HK-2 (cell line): ENCODE data around the gene SLC35D2.

Experiments
- DNase-seq: peaks from one replicate; pipeline ENCODE4 v3.0.0-alpha.2; 2018; ENCODE audit not compliant: unreplicated experiment

Gene SLC35D2

DNA sequence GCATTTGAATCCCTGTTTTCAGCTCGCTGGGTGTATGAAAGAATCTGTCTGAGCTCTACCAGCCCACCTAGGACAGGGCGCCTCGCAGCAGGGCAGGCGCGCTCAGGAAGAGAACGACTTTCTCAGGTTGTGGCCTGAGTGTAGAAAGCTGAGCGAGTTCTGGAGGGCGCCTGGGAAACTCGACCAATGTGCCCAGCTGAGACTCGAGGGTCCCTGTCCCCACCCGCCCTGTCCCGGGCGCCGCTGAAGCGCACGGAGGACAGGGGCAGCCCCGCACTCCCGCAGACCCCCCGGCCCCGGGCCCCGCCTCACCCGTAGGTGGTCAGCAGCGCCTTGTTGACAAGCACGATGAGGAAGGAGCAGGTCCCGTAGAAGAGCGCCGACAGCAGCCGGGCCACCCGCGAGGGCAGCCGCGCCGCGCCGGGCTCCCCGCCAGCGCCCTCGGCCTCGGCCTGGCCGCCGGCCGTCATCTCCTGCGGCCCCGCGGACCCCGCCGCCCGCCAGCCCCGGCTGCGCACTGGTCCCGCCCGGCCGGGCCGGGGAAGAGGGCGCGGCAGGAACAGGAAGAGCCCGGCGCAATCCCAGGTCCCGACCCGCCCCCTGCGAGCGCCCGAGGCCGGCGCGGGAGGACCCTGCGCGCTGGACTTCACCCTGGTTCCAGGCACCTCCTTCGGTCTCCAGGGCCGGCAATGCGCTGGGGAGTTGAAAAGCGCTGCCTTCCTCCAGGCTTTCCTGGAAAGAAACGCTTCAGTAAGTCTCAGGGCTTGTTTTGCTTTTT, at the start of gene SLC35D2:
Gene SLC35D2 (minus strand): TSS at position 547 of the 778 bp plus-strand sequence. CDS start 77 bp downstream, at position 470.
- peak; percentile 73 for DNase-seq

DNA sequence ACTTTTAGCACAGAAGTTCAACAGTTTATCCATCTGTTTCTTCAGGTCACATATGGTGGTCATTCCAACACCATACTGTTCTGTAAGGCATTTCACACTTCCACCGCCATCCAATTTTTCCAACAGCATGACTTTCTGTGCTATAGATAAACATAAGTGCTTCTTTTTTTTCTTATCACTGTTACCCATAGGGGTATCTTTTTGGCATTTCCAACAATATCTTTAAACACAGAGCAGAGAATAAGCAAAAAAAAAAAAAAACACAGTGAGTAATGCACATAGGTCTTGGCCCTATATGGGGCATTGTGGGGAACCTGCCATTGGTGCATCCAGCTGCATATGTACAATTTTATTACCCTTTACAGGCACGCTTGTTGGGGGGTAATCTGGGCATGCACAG, 46.9 kb upstream of the SLC35D2 start:
- no peak for DNase-seq

- DNase-seq, result no peak
Measured at GRCh38 chr9:96429732-96430131, 46.2 kb upstream of the SLC35D2 start.

GRCh38 chr9:96425500-96426169, 42.1 kb upstream of the SLC35D2 start:
- no peak for DNase-seq

GRCh38 chr9:96423985-96424336, 40.5 kb upstream of the SLC35D2 start:
- DNase-seq, result no peak

- DNase-seq, result no peak
Measured at GRCh38 chr9:96423322-96423984, 39.9 kb upstream of the SLC35D2 start.

- DNase-seq, result peak; percentile 79
Measured at GRCh38 chr9:96420468-96421219, 37.1 kb upstream of the SLC35D2 start.

GRCh38 chr9:96419691-96419969, 36.1 kb upstream of the SLC35D2 start:
- no peak for DNase-seq

DNA sequence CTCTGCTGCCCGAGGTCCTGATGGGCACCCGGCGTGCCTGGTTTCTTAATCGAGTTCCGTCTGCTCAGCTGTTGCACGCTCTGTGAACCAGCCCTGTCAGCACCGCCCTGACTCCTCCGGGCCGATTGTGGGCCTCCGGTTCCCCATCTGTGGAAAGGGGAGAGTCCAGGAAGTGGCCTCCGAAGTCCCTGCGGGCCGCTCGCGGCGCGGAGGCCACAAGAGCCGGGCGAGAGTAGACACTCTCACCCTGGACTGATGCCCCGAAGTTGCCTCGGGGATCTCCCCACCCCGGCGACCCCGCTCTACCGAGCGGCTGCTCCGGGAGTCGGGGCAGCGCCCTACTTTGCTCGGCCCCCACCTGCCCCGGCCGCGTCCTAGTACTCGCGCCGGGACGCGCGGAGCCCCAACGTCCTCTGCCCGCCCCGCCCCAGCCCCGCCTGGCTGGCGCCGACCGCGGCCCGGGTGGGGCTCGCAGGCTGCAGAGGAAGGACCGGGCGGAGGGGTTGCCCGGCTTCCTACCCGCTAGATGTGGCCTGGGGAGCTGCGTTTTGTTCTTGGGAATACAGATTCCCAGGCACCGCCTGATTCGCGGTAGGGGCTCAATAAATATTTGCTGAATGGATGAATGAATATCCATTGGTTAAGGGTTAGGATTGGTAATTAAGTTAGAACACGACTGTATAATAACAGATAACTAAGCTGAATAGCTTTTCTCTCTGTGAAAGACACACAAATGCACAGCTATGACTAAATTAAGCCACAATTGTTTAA, 35.6 kb upstream of the SLC35D2 start:
- peak; percentile 84 for DNase-seq

DNA sequence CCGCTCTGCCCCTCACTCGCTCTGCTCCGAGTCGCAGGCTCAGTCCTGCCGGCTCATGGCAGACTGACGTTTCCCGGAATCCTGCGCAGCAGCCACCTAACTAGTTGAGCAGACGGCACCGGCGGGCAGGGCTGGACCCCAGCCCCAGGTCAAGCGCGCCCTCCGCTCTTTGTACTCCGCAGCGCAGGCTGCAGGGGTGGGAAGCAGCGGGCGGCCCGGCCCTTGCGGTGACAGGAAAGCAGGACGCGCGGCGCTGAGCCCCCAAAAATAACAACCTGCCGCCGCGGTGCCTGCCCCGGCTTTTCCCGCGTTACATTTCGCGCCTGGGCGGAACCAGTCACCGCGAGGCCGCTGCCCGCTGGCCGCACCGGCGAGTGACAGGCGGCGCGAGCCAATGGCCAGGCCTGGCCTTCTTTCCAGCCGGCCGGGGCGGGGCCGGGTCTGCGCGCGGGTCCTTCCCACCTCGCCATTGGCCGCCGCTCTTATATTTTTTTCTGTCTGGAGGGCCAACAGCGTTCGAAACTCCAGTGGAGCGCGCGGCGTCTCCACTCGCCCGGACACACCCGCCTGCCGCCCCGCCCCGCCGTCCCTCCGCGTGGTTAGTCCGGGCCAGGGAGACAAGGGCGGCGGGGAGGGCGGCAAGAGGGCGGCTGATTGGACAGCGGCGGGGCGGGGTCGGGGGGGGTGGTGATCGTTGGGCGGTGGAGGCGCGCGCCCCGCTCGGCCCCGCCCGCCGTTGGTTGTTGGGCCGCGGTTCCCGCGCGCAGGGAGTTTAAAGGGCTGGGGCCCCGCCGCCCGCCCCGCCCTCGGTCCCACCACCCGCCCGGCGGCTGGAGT, 34.8 kb upstream of the SLC35D2 start, which contains the start of gene ZNF367:
Gene ZNF367 (minus strand): TSS at position 288 of the 837 bp plus-strand sequence. CDS start 338 bp downstream, outside the sequence.
- DNase-seq, result peak; percentile 98

DNA sequence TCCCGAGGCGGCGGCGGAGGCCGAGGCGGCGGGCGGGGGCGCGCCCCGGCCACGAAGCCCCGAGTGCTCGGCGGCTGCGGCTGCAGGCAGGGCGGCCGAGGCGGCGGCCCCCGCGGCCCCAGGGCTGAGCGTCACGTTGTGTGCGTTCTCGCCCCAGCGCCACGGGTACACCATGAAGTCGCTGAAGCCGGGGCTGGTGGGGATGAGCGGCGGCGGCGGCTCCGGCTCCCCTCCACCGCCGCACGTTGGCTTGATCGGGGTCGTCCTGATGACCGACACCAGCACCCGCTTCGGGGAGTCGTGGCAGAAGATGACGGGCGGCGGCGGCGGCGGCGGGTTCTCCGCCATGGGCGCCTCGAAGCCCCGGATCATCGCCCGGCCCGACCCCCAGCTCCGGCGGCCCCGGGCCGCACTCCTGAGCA, 34.2 kb upstream of the SLC35D2 start:
- no peak for DNase-seq

- peak; percentile 88 for DNase-seq
Measured at GRCh38 chr9:96417051-96417586, 33.6 kb upstream of the SLC35D2 start.

- no peak for DNase-seq
Measured at GRCh38 chr9:96413302-96414221, 30.1 kb upstream of the SLC35D2 start.

DNA sequence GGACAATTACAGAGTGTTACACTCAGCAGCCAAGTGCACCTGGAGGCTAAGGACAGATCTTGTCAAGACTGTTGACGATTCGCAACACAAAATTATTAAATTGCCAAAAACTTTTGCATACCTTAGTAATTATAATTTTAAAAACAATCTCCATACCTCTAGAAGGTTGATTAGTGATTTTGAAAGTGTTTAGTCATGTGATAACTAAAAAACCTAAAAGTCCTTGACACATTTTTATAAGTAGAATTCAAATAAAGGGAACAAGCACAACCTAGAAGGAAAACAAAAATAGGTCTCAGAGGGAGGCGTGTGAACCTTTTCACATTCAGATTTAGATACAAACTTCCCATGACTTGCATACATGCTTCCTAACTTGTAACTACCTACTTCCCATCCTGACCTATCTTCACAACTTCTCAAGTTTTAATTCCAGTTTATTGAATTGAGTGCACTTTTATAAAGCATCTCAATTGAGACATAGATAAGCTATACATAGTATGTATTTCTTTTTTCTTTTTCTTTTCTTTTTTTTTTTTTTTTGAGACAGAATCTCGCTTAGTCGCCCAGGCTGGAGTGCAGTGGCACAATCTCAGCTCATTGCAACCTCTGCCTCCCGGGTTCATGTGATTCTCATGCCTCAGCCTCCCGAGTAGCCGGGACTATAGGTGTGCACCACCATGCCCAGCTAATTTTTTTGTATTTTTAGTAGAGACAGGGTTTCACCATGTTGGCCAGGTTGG, 28.8 kb upstream of the SLC35D2 start:
- DNase-seq, result no peak

- no peak for DNase-seq
Measured at GRCh38 chr9:96411129-96411838, 27.8 kb upstream of the SLC35D2 start.

GRCh38 chr9:96408409-96409280, 25.1 kb upstream of the SLC35D2 start:
- no peak for DNase-seq
